EL (cell line): ENCODE measurements around the gene MALRD1.

Source experiments
- DNase-seq: peaks from one replicate; pipeline ENCODE4 v3.0.0-alpha.2; 2016

The MALRD1 gene

DNA sequence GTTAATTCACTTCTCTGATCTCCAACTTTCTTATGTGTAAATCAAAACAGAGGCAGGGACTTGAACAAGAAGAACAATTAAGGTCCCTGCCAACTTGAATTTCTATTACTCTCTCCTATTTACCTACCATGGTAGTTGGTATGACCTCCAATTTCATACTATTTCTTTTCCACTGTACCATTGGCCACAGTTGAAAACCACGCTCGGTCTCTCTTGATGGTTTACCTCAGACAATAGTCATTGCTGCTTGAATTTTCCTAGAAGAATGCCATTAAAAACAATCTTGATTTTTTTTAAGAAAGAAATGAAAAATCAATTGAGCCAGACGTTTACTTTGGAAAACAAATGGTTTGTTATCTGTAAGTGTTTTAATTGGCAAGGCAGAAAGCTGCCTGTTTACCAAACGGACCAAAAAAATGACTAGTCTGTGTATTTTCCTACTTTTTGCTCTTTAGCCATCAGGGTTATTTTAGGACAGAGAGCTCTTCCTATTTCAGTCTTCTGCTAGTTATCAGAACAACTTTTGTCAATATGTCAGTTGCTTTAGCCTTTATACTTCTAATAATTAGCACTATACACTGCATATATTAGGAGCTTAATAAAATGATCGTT is 610.1 kb downstream of the MALRD1 start:
- DNase-seq, result no peak

DNA sequence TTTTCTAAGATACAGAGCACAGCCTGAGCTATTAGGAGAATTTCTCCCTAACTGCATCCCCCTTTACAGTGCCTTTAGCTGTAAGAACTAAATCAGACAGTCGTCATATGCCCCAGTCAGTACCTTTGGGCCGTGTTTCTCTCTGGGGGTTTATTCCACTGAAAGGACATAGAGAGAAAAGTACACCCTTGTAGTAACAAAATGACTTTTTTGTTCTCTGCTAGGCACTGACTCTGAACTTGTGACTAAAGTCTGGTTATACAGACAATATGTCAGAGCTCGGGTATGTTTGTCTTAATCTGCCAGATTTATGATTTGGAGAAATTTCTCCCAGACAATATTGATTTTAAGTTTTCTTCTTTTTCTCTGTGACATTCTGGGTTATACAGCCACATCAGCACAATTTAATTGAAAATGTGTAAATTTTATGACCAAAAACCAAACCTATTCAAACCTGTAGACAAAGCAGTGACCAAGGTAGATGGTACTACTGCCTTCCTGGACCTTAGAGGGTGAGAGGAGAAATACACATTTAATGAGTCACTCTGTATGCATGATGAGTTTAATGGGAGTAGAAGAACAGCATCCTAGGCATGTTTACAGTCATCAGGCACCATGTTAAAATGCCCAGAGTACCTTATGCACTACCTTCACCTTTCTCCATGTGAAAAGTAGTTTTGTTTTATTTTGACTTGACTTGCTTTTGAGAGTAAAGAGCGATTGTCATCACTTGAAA is 611.5 kb downstream of the MALRD1 start:
- peak; percentile 10 for DNase-seq

DNA sequence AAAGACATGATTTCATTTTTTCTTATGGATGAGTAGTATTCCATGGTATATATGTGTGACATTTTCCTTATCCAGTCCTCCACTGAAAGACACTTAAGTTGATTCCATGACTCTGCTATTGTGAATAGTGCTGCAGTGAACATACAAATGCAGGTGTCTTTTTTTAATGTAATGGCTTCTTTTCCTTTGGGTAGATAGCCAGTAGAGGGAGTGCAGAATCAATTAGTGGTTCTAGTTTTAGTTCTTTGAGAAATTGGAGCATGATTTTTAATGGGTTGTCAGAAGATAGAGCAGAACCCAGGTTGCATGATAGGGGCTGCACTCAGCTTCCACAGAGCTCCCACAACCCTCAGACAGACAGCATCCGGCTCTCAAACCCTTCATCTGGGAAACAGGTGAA is 614.7 kb downstream of the MALRD1 start:
- DNase-seq, result no peak

DNA sequence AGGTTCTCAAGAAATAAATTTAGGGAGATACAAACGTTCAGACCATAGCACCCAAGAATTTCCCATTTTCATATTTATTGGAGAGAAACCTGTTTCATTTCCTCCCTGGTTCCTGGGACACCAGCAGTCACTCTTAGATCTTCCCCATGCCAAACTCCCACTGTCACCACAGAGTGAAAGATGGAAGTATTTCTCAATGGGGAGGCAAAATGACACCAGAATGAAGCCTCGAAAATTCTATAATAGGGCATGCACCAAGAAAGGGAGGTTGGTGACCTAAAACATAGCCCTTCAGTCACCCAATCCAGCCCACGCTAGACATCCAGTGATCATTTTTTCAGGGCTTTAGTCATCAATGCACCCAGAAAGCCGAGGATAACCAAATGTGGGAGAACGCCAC is 619.5 kb downstream of the MALRD1 start:
- no peak for DNase-seq

DNA sequence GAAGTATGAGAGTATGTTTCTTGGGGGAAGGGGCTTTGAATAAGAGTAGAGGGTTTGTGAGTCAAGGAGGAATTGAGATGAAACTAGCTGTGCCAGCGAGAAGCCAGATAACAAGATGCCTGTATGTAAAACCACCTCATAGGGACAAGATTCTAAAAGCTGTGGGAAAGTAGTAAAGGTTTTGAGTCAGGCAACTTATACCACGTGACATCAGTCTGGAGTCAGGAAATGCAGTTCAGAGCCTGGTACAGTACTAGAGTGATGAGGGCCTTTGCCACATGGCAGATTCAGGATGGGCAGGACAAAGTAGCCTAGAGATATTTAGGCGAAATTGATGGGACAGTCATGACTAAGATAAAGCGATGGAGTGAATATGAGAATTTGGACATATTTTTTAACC is 627.5 kb downstream of the MALRD1 start:
- DNase-seq, result no peak

DNA sequence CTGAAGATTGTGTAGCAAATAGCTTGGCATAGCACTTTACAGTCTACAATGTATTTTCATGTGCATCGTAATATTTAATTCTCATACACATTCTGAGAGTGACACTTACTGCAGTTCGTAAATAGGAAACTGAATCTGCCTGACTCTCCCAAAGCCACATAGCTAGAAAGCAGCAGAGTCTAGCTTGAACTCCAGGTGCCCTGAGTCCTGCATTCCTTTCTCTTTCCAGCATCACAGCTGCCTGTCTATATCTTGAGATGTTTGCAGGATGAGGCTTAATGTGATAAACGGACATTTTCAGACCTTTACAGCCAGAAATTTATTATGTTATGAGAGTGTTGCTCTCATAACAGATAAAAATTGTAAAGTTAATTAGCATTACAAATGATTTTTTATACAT is 634.8 kb downstream of the MALRD1 start:
- DNase-seq, result no peak

DNA sequence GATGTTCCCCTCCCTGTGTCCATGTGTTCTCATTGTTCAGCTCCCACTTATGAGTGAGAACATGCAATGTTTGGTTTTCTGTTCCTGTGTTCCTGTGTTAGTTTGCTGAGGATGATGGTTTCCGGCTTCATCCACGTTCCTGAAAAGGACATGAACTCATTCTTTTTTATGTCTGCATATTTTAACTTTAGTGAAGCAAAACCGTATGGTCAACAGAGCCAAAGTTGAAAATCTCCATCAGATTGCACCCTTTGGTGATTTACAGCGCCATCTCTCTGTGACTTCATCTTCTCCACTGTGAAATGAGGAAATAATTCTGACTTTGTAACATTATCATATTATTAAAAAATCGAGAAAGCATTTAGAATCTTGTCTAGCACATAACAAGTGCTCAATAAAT is 635.4 kb downstream of the MALRD1 start:
- no peak for DNase-seq

DNA sequence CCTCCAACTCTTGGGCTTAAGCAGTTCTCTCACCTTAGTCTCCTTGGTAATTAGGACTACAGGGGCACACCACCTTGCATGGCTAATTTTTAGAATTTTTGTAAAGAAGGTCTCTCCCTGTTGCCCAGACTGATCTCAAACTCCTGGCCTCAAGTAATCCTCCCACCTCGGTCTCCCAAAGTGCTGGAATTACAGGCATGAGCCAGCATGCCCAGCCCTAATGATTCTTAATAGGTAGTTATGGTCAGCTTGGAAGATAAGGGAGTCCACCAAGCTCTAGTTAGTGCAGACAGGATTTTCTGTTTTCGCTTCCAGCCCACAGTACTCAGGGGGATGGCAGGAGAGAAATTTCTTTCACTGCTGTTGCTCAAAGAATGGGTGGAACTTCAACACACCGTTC is 639.7 kb downstream of the MALRD1 start:
- DNase-seq, result no peak

DNA sequence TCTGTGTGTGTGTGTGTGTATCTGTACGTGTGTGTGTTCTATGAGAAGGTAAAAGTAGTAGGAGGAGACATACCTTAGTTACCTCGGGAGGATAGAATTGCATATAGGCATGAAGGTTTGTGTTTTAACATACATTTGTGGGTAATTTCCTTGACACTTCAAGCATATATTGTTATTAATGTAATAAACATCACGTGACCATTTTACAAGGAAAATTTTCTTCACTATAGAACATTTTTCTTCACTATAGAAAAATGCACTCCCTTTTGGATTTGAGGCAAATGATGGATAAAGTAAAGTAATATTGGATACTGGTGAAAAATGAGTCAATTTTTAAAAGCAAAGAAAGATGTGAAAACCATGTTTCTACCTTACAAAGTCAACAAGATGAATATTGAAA is 640.6 kb downstream of the MALRD1 start:
- no peak for DNase-seq

DNA sequence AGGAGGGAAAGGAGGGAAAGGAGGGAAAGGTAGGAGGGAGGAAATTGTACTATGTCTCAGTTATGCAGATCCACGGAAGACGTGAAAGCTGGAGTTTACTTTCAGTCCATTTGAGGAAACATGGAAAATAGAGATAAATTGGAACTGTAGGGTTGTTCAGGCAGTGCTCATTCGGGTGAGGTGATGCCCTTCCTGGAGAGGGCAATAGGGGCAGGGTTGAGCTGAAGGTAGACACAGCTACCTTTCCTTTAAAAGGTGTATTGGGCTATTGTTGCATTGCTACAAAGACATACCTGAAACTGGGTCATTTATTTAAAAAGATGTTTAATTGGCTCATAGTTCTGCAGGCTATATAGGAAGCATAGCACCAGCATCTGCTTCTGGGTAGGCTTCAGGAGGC is 650.7 kb downstream of the MALRD1 start:
- DNase-seq, result no peak

DNA sequence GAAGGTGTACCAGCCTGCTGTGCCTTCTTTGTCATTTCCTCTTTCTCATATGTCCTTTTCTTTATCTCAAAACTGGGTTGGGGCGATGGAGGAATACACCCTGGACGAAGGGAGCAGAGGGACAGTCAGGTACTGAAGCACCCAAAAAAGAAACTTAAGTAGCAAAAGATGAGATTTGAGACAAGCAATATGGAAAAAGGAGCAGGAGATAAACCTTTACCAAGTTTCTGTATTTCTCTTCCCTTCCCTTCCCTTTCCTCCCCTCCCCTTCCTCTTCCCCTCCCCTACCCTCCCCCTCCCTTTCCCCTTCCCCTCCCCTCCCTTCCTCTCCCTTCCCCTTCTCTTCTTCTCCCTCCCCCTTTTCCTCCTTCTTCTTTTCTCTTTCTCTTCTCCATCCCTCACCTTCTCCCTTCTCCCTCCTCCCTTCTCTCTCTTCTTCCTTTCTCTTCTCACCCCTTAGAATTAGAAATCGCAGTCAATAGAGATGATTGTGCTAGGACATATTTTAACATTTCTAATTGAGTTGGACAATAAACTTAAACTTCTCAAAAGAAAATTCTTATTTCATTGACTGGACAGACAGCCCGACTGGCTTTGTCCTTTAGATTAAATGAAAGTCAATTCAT is 652.9 kb downstream of the MALRD1 start:
- no peak for DNase-seq

DNA sequence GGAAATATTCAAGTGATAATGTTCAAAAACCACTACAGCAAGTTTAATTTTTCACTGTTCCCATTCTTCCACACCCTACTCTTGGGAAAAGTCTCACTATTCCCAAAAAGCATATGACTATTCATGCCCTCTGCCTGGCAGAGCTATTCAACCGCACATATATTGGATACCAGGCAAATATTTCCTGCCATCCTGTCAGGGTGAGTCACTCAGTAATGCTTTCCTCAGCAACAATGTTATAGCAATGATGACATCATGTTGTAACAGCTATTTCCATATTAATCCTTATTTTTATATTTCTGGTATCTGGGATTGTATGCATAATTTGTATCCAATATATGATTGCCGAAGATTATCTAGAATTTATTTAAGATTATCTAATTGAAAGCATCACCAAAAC is 653.6 kb downstream of the MALRD1 start:
- peak; percentile 67 for DNase-seq

DNA sequence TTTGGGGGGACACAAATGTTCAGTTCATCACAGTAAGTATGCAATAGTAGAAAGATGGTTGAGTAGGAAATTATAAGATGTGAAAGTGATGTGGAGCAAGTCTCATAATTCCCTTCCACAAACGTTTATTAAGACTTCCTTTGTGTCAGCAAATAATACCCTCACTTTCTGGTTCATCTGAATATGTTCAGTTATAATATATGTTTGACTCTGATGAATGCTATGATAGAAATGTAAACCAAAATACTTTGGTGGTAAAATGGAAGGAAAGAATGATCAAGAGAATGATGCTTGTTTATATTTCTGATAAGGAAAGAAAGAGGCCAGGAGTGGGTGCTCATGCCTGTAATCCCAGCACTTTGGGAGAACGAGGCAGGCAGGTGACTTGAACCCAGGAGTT is 655.9 kb downstream of the MALRD1 start:
- DNase-seq, result peak; percentile 3

DNA sequence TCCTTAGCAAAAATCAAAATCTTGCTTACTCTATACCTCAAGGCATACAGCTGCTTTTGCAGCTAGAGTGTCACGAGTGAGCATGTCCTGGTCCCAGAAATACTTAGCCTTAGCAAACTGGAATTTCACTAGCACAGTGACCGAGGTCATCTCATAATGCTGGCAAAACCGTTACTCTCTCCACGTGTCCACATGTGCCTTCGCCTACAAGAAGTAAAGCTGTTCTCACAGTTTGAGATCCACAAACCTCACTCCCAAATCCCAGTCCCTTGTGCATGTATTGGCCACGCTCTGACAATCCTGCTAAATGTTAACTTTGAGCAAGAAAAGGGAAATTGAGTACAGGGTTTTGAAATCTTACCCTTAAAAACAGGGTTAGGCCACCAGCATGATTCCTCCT is 656.6 kb downstream of the MALRD1 start:
- DNase-seq, result no peak

DNA sequence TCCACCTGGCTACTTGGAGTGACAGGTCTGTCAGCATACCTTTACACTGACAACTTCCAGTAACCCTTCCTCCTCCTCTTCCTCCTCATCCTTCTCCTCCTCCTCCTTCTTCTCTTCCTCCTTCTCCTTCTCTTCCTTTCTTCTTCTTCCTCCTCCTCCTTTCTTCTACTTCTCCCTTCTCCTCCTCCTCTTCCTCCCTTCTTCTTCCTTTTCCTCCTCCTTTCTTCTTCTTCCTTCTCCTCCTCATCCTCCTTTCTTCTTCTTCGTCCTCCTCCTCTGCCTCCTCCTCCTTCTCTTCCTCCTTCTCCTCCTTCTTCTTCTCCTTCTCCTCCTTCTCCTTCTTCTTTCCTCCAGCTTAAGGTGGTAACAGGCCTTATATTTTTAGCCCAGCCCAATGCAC is 658.3 kb downstream of the MALRD1 start:
- DNase-seq, result no peak

DNA sequence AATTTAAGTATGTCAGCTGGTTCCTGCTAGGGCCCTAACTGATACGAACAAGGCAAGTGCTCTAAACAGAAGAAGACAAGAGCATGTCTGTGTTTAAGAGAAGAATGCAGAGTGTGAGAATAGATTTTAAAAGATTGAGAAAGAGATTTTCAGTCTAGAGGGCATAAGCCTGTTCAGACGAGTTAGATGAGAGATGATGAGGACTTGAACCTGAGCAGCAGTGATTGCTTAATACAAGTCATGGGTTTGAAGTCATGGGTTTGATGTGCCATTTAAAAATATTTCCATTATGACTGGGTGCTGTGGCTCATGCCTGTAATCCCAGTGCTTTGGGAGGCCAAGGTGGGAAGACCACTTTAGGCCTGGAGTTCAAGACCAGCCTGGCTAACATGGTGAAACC is 658.8 kb downstream of the MALRD1 start:
- DNase-seq, result no peak

DNA sequence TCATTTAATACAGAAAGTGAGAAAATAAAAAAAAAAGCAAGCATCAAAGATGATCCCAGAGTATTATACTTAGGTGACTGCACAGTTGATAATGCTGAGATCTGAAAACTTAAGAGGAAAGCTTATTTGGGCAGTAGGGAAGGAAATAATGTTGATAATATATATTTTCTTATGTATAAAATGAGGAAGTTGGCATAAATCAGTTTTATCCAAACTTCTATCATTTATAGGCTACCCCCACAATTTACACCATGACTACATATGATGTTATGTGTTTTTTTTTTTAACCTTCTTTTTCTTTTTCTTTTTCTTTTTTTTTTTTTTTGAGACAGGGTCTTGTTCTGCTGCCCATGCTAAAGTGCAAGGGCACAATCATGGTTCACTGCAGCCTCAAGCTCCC is 659.4 kb downstream of the MALRD1 start:
- DNase-seq, result no peak

DNA sequence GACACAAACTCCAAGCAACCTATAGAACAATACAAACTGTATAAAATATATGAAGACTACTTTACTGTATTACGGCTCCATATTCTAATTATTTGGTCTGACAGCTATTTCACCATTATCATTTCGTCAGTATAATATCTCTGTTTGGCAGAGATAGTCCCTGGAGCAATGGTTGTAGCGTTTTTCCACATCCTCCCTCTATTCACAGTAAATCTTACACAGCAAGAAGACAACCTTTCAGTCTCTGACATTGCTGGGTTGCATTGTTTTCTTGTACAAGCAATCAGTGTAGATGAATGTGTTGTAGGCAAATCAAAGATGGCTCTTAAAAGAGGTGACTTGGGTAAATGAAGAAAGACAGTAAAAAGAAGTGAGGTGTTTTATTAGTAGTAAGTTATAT is 662.0 kb downstream of the MALRD1 start:
- no peak for DNase-seq

DNA sequence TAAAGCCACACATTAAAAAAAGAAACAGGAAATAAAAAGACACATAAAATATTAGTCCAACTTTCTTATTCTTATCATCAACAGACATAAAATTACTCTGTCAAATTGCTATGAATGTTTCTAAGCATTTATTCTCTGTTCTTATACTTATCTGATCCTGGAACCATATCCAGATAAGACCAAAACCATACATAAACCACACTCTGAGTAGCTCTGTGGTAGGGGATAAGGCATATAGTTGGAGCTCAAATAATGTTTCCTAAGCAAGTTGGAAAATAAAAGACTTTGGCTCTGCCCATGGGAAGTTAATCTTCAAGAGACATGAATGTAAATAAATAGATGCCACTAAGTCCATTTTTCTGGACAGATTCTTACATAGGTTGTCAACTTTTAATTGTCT is 664.6 kb downstream of the MALRD1 start:
- no peak for DNase-seq

DNA sequence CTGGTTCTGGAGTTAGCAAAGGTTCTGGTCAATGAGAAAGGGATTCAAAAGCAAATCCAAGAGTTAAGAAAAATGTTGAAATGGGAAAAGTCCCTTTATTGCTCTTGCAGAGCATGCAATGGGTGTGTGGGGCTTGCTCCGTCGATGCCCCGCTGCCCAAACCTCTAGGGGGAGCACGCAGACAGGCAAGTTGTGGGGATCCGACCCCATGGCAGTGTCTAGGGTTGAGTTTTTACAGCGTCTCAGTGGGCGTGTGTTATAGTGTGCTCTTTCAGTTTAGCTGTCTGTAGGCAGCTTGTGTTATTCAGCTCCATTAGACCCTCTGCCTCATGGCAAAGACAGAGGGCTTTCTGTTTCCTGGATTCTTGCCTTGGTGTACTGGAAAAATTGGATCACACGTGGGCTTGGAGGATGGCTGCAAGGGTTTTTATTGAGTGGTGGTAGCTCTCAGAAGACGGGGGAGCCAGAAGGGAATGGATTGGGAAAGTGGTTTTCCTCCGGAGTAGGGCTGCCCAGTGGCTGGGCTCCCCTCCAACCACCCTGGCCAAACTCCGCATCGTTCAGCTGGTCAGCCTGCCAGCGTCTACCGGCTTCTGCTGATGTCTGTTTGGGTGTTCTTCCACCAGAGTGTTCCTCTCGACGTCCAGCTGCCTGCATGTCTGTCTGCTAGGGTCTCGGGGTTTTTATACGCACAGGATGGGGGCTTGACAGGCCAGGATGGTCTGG is 665.4 kb downstream of the MALRD1 start:
- no peak for DNase-seq

DNA sequence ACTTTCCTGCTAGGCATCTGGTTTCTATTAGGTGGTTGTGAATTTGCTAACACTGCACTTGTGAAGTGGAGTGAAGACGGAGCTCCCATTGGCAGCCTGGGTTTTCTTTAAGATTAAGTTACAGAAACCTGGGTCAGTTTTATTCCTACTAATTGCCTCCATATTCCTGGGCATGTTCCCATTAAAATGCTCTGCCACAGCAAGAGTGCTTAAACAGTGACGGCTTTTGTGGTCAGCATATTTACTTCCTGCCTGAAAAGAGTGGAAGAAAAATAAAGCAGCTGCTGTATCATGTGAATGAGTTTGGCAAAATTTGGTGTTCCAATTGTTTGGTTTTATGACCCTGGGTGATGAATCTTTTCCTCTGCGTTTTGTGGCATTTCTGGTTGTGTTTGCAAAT is 670.7 kb downstream of the MALRD1 start:
- DNase-seq, result peak; percentile 22

DNA sequence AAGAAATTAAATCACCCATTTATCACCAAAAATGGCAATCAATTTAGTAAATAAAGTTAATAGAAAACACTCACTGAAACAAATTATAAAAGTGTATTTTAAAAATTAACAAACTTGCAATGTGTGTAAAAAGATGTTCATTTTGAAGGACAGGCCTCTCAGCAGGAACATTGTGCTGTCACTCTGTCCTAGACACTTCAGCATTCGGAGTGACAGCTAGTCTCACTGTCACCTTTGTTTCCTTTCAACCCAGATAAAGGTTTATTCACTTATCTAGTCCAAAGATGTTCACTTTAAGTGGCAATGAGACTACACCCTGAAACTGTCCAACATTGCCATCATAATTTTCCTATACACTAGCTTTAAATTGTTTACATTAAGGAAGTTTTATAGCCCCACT is 675.7 kb downstream of the MALRD1 start:
- no peak for DNase-seq

DNA sequence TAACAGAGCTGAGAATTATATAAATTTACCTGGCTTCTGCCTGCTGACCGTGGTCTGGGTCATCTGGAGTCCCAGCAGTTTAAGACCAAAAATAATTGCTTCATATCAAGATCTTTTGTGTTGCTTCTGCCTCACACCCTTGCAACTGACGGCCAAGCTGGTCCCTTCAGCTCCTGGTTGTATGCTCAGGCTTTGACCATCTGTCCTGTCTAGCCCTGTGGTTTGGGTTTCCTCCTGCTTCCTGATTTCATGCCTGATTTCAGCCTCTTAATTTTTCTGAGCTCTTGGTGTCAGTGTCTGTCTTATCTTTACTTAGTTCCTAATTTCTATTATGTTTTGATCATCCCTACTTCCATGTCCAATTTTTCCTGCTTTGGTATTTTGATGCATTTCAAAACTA is 679.8 kb downstream of the MALRD1 start:
- DNase-seq, result no peak

DNA sequence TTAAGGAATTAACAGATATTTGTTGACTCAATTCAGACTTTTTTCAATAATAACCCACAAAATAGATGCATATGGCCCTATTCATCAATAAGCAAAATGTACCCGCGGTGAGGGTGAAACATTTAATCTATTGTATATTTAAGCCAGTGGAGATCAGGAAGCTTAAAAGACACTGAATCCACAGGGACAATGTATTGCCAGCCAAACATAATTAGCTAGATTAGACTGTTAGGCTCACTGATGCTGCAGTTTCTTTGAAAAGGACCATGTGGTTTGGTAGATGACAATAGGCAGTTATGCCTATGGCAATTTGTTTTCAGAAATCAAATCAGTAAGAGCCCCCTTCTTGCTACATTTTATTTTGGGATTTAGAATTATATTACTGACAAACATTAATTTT is 680.4 kb downstream of the MALRD1 start:
- no peak for DNase-seq
